Measurements from ENCODE around the gene ZNF211.

- TF ChIP-seq CTCF (optimal IDR thresholded peaks at IDR 0.05 in 1 of 3, IDR thresholded peaks at IDR 0.05 in 1 of 3, conservative IDR thresholded peaks at IDR 0.05 in 1 of 3; ENCODE audit: extremely low read depth in 1 of 3, insufficient read depth in 2 of 3, low read length in 3 of 3) = no peak
- no peak for TF ChIP-seq EZH2 (IDR thresholded peaks at IDR 0.05; ENCODE audit: low read length)
Measured at GRCh38 chr19:57633832-57634131, 814 bp downstream of the ZNF211 start.
